Sigmoid colon (tissue), 4 donors: ENCODE results near the gene RETREG1.

ENCODE experiments used
- CTCF ChIP-seq, 4 experiments: fragments of 450-650 bp in 3 of 4; fragments of 200-600 bp in 1 of 4; IDR thresholded peaks; one replicate each; pipeline ENCODE4 v1.5.1; 2016 to 2019; ENCODE audit warnings: antibody characterized with exemption in 4 of 4, mild to moderate bottlenecking in 3 of 4, moderate library complexity in 2 of 4
- POLR2A ChIP-seq, 2 donors: fragments of 450-650 bp; IDR thresholded peaks; one replicate each; pipeline ENCODE4 v1.6.1; 2016; ENCODE audit warnings: antibody characterized with exemption in 2 of 2, mild to moderate bottlenecking in 2 of 2, moderate library complexity in 2 of 2
- POLR2AphosphoS5 ChIP-seq, 4 donors: sonication (generic); formaldehyde crosslinking; IDR thresholded peaks; one replicate each; pipeline ENCODE4 v1.6.1; 2017; ENCODE audit warnings: antibody characterized with exemption in 4 of 4

- TF ChIP-seq CTCF (IDR thresholded peaks at IDR 0.05), result no peak
- TF ChIP-seq POLR2A (IDR thresholded peaks at IDR 0.05), result no peak
- TF ChIP-seq POLR2AphosphoS5 (IDR thresholded peaks at IDR 0.05), result no peak
These were observed 48.8 kb upstream of the RETREG1 start for GRCh38 chr5:16665601-16666000.
